Lung (tissue), 12 donors: ENCODE measurements around the gene FSIP1. TPM values are rescaled to one million over a fixed set of nuclear protein-coding genes. Genes with fewer than 3 reads are reported as not detected.
A peak's percentile ranks its signal among the peaks of the same experiment; 100 is the strongest.

Experiments
- ATAC-seq: fragments of 200-7000 bp; cut with Tn5 transposase; one replicate; pipeline ENCODE4 v1.9.1; 2020; ENCODE audit warnings: moderate number of reproducible peaks; ENCODE audit not compliant: insufficient read depth, low FRiP score
- DNase-seq, 3 donors: peaks; one replicate each; pipeline ENCODE4 v3.0.0-alpha.2; 2013 to 2017
- H3K27ac ChIP-seq, 2 donors: one replicate each; pipeline ENCODE4 v1.5.1; 2013; ENCODE audit warnings: mild to moderate bottlenecking in 2 of 2, moderate library complexity in 2 of 2, control low read depth in 1 of 2, inconsistent platforms in 1 of 2, low read depth in 1 of 2, low read length in 1 of 2
- H3K27me3 ChIP-seq, 3 donors: one replicate each; pipeline ENCODE4 v1.5.1; 2013; ENCODE audit warnings: low read length in 2 of 3; ENCODE audit not compliant: control insufficient read depth in 3 of 3, insufficient read depth in 3 of 3
- H3K36me3 ChIP-seq, 4 donors: one replicate each; pipeline ENCODE4 v1.5.1; 2013; ENCODE audit warnings: low read length in 4 of 4, mild to moderate bottlenecking in 1 of 4, moderate library complexity in 1 of 4; ENCODE audit not compliant: control insufficient read depth in 4 of 4, insufficient read depth in 4 of 4
- H3K4me1 ChIP-seq, 5 donors: one replicate each; pipeline ENCODE4 v1.5.1; 2013; ENCODE audit warnings: low read length in 5 of 5, mild to moderate bottlenecking in 2 of 5, moderate library complexity in 1 of 5; ENCODE audit not compliant: control insufficient read depth in 5 of 5, insufficient read depth in 5 of 5
- H3K4me3 ChIP-seq: one replicate; pipeline ENCODE4 v1.5.1; 2013; ENCODE audit warnings: mild to moderate bottlenecking, control low read depth, moderate library complexity
- H3K9ac ChIP-seq, 2 donors: one replicate each; pipeline ENCODE4 v1.5.1; 2013; ENCODE audit warnings: low read length in 2 of 2, control low read depth in 1 of 2; ENCODE audit not compliant: insufficient read depth in 1 of 2
- H3K9me3 ChIP-seq, 4 donors: one replicate each; pipeline ENCODE4 v1.5.1; 2013; ENCODE audit warnings: low read length in 3 of 4, mild to moderate bottlenecking in 1 of 4, moderate library complexity in 1 of 4; ENCODE audit not compliant: control insufficient read depth in 4 of 4, insufficient read depth in 3 of 4
- CTCF ChIP-seq: IDR thresholded peaks from 2 replicates; pipeline ENCODE4 v1.5.1; 2012; ENCODE audit warnings: mild to moderate bottlenecking; ENCODE audit errors: control extremely low read depth, extremely low read depth
- WGBS, 2 donors: extraction: QIAGEN DNeasy Blood & Tissue Kit; methylation state at CpG; one replicate each; pipeline ENCODE4 v1.1.7; 2013; 5-methylcytosine and 5-hydroxymethylcytosine counted together
- polyA plus RNA-seq, 2 donors: library from polyadenylated mRNA; stranded (reverse); fragments of 200-250 nt; gene quantifications; one replicate each; pipeline ENCODE4 v1.2.1, GENCODE V29; 2013
- total RNA-seq, 2 donors: library from RNA; depleted of rRNA in 1 of 2; stranded (reverse); fragments of >200 nt in 1 of 2; gene quantifications; one replicate each; pipeline ENCODE4 v1.2.1, GENCODE V29; 2014 to 2021
- donor health status: control.
- donor health status: control.
- donor health status: Bipolar disorder and iron deficiency.
- donor health status: healthy.
- donor health status: DM: yes; HTN: yes; CAD: no.

Gene FSIP1
- total and polyA plus RNA-seq, 4 donors: 0.35 to 2.2 (median 0.98) TPM

DNA sequence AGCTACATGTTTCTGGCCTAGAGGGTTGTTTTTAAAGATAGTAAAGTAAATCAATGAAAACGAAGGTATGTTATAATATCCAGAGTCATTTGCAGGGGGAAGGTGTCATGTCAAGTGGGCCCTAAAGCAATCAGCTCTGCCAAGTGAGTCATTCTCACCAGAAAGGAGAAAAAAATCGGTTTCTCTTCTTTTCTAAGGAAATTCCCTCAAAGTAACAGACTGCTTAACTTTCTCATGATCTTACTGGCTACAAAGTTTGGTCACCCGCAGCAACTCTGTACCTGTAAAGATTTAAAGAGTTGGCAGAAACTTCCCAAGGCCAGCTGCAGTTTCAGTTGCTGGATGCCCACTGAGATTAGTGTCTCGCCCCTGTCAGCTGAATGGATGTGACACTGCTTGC lies 5.5 kb upstream of the FSIP1 start:
- no peak overlapping the region for H3K9ac ChIP-seq

DNA sequence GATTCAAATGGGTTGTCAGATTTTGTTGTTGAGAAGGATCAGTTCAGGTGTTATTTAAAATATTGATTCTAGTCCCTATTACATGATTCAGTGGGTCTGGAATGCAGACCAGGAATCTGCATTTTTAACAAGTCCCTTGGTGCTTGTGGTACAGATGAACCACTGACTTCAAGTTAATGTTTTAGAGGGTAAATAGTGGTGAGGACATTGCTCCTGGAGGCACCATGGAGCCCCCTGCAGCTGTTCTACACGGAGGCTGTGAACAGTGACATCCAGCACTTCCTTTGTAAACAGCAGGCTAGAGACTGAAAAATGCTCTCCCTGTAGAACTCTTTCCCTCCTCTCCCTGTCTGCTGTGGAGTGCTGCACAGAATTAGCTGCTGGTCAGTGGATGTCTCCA lies 4.8 kb upstream of the FSIP1 start:
- Histone ChIP-seq H3K4me3 (no peak overlapping the region), H3K27ac (no peak overlapping the region), H3K4me1 (peaks cover 0 to 19% (median 7%) of the 10 kb centered on the region in 5 donors), H3K9me3 (no peaks in the 10 kb centered on the region), H3K9ac (no peak overlapping the region), H3K27me3 (no peaks in the 10 kb centered on the region), H3K36me3 (no peaks in the 10 kb centered on the region)
- DNase-seq (peak in 1 of 3 donors; percentile 17), ATAC-seq (no peak)
- TF ChIP-seq CTCF: no peak
- WGBS, 2 donors: 0 to 15% methylated on average over 1 of the region's 1 CpG

More for the DNA sequence above, 5.5 kb upstream of the FSIP1 start:
- DNase-seq: no peak
- Histone ChIP-seq H3K4me3 (no peak overlapping the region), H3K9me3 (no peaks in the 10 kb centered on the region), H3K4me1 (peaks cover 0 to 23% (median 7%) of the 10 kb centered on the region in 5 donors), H3K27ac (no peak overlapping the region), H3K36me3 (no peaks in the 10 kb centered on the region), H3K27me3 (no peaks in the 10 kb centered on the region)
- TF ChIP-seq CTCF: no peak
- WGBS, 2 donors: 73 to 81% methylated on average over 4 of the region's 4 CpGs
- no peak for ATAC-seq

DNA sequence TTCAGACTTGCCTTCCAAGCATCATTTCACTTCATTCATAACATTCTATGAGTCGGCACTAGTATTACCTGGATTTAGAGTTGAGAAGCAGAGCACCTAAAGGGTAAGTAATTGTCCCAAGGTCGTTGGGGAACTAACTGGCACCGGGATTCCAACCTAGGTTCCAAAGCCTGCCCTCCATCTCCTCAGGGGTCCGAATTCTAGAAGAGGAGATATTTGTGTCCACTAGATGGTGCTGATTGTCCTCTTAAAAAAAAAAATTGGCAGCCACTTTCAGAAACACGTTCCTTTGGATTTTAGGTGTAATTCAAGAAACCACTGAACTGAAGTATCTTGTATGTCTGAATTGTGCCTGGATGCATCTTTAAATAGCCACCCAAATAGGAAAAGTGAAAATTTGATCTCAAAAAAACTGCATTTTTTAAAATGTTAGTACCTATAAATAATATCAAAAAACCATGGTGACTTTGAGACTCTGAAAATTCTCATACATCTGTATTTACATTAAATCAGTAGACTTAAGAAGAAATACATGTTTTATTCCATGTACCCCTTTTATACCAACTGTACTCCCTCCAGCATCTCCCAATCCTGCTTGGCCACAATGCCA lies 3.9 kb upstream of the FSIP1 start:
- peak; percentile 37 for TF ChIP-seq CTCF
- H3K4me3 ChIP-seq: no peak overlapping the region
- 9% methylated on average over 5 of the region's 5 CpGs for whole genome bisulfite sequencing, 2 donors
- ATAC-seq (no peak), DNase-seq (peak in 2 of 3 donors; percentile 80 to 82)
- H3K4me1 ChIP-seq: peaks cover 0 to 19% (median 7%) of the 10 kb centered on the region in 5 donors
- H3K36me3 ChIP-seq: no peaks in the 10 kb centered on the region
- no peaks in the 10 kb centered on the region for H3K27me3 ChIP-seq
- H3K9ac ChIP-seq: no peak overlapping the region
- no peaks in the 10 kb centered on the region for H3K9me3 ChIP-seq
- H3K27ac ChIP-seq: no peak overlapping the region

DNA sequence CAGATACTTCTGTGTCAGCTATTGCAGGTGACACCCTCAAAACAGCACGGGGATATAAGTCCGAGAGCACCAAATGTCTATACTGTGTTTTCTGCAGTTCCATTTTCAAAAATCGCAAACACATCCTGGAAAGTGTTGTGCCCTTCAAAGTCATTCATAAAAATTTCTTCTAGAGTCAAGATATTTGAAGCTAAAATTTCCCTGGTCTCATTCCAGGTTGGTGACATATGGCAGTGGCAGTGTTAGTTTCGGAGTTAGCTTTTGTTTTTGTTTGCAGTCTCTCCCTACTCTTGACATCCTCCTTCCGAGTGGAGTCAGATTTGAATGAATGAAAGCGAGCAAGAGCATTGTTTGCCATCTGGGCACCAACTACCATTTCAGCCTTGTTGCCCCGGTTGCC lies 3.2 kb upstream of the FSIP1 start:
- 68 to 90% methylated on average over 7 of the region's 7 CpGs for WGBS, 2 donors
- Histone ChIP-seq H3K9me3 (no peaks in the 10 kb centered on the region), H3K4me1 (peaks cover 0 to 19% (median 7%) of the 10 kb centered on the region in 5 donors), H3K27me3 (no peaks in the 10 kb centered on the region), H3K27ac (peak overlapping the region in 1 of 2 donors; percentile 39), H3K36me3 (no peaks in the 10 kb centered on the region), H3K4me3 (no peak overlapping the region), H3K9ac (no peak overlapping the region)
- no peak for ATAC-seq
- no peak for TF ChIP-seq CTCF
- no peak for DNase-seq
